GM12872 (cell line): ENCODE measurements around the gene P4HB.

Experiments
- TF ChIP-seq, protein P1 (sequence below): IDR thresholded peaks from 3 replicates; pipeline ENCODE4 v1.5.1; 2011; ENCODE audit warnings: low read depth, mild to moderate bottlenecking, low read length, moderate library complexity; ENCODE audit not compliant: insufficient read depth

Gene P4HB

DNA sequence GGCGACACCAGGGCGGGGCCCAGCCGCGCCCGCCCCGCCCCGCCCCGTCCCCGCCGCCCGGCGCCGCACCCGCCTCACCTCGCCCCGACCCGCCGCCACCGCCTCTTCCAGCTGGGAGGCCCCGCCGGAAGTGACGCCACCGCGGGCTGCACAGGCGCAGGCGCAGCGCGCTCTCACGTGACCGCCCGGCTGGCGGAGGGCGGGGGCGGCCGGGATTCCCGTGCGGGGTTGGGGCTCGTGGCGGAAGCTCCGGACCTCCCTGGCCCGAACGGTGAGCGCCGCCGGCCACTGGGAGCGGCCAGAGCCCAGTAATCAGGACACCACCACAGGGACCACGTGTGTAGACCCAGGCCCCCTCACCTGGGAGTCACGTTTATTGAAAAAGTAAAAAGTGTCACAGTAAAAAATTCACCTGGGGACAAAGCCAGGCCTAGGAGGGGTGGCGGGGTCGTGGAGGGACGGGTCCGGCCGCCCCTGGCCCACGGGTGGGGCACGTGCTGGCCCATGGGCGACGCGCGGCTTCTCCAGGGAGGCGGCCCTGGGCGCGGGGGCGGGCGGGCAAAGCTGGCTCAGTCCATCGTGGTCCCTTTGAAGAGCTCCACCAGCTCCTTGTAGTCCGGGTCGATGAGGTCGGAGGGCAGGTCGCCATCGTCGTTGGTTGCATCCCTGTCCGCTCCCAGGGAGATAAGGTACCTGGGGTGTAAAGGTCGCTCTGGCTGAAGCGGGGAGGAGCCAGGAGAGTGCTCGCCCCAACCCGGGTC lies 27.0 kb downstream of the P4HB start, which contains the start of gene MCRIP1:
Gene MCRIP1 (minus strand): TSS at position 132 of the 761 bp plus-strand sequence. CDS start 8,785 bp downstream, outside the sequence.
- TF ChIP-seq, protein P1, sequence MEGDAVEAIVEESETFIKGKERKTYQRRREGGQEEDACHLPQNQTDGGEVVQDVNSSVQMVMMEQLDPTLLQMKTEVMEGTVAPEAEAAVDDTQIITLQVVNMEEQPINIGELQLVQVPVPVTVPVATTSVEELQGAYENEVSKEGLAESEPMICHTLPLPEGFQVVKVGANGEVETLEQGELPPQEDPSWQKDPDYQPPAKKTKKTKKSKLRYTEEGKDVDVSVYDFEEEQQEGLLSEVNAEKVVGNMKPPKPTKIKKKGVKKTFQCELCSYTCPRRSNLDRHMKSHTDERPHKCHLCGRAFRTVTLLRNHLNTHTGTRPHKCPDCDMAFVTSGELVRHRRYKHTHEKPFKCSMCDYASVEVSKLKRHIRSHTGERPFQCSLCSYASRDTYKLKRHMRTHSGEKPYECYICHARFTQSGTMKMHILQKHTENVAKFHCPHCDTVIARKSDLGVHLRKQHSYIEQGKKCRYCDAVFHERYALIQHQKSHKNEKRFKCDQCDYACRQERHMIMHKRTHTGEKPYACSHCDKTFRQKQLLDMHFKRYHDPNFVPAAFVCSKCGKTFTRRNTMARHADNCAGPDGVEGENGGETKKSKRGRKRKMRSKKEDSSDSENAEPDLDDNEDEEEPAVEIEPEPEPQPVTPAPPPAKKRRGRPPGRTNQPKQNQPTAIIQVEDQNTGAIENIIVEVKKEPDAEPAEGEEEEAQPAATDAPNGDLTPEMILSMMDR: no peak

DNA sequence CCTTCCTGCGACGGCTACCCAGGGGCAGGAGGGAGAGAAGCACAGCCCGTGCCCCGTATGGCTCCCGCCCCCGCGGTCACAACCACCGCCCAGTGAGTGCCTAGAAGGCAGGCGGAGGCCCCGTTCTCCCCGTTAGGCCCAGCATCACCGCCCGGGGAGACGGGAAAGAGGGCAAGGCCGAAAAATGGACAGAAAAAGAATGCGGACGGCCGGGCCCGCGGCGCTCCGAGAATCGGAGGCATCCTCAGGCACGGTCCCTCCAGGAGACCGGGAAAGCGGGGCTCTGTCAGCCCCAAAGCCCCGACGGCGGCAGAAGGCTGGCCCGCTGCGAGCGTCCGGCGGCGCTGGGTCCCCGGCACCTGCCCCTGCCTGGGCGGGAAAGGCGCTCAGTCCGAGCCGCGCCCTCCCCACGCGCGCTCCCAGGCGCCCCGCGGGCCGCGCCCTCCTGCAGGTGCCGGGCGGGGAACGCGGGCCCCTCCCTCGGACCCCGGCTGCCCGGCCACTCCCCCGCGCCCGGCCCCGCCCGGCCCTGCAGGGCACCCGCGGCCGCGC lies 27.7 kb downstream of the P4HB start:
- TF ChIP-seq, protein P1: no peak

DNA sequence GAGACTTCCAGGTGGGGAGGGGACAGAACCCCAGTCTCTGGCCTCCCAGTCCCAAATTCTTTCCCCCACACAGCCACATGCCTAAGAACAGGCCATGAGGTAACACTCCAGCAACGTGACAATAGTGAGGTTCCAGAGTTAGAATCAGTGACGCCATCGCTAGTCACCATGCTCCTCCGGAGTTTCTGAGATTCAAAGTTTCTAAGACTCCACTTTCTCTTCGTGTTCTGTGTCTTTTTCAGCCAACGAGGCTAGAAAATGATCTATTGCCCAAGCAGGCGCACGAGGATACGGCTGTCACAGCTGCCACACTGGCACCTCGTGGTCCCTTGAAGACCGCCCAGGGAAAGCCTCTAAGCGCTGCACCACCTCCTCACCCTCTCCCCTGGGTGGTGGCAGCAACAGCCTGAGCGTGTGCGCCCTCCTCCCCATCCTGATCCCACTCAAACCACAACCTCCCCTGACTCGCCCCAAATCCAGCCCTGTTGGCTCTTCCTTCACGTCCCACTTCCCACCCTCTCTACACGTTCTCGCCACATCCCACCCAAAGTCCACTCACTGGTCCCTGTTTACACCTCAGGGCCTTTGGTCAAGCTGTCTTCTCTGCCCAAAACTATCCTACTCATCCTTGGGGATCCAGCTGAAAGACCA lies 28.3 kb downstream of the P4HB start:
- TF ChIP-seq, protein P1: no peak

DNA sequence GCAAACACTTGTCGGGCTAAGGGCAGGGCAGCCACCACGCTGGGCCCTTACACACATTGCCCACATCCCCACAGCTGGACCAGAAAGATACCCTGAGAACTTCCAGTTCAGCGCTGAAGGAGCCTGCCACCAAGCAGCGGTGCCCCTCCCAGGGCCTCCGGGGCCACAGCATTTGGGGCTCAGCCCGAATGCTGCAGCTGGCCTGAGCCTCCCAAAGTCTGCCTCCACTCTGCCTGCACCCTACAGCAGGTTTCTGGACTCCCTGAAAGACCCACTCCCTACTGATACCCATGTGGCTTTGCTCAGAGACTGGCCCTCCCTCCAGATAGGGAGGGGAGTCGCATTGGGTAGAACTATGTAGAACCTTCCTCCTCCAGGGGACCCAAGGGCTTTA lies 28.8 kb downstream of the P4HB start:
- TF ChIP-seq, protein P1: no peak

DNA sequence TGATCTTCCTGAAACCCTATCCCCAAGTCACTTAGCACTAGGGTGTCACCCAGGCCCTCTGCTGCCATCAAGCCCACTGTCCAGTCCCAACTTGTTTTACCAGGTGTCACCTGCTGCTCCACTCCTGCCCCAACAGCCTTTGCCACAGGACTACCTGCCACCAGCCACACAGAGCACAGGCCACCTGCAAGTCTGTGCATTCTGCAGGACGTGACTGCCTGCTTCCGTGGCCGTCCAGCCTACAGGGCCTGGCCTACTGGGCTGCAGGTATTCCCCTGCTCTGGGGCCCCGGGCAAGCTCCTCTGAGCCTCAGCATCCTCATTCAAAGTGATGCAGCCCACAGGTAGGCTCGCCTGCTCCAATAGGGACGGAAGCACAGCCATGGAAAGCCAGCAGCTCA lies 30.5 kb downstream of the P4HB start:
- TF ChIP-seq, protein P1: no peak

DNA sequence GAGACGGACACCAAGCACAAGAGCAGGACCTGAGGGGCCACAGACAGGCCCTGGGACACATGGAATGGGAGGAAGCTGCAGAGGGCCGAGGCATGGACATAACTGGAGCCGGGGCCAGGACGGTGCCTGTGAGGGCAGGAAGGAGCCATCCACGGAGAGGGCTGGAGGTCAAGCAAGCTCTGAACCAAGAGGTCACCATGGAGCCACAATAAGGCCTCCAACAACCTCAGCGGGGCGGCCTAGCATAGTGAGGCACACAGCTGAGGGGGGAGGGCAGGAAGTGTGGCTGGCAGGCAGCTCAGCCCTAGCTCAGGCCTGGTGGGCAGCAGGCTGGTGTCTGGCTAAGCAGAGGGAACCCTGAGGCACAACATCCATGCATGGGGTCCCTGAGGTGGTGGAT lies 31.7 kb downstream of the P4HB start:
- TF ChIP-seq, protein P1: no peak

DNA sequence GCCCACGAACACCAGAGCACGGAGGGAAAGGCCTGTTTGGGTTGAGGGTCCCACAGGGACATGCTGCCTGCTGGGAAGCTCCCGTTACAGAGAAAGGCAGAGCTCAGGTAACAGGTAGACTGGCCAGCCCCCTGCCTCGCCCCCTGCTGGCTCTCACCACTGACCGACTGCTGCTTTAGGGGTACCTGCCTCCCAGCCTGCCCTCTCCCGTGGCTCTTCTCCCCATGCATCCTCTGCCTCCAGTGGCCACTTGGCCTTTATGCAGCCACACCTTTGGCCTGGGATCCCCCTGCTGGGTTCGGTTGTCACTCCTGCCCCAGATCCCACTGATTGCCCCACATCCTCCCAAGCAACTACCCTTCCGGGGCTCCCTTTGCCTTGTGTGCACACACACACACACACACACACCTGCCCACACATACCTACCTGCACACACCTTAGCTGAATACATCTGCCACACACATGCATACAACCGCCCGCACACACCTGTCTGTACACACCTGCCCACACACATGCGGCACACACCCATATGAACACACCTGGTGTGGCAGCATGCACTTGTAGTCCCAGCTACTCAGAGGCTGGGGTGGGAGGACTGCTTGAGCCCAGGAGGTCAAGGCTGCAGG lies 34.4 kb downstream of the P4HB start:
- TF ChIP-seq, protein P1: no peak; the same call in 2 of the 3 replicates
